Uterus (tissue), 2 donors: ENCODE results near the gene CCDC39.
"Not testable (repeated sequence)": the region's sequence is repeated elsewhere in the genome, so short reads cannot be mapped to it uniquely, and the experiment has no call there.

Experiments
- CTCF ChIP-seq, 4 experiments: fragments of 200-600 bp in 2 of 4; fragments of 450-650 bp in 2 of 4; sonication (generic) in 2 of 4; IDR thresholded peaks; one replicate each; pipeline ENCODE4 v1.5.1; 2016 to 2019; ENCODE audit warnings: antibody characterized with exemption in 4 of 4, mild to moderate bottlenecking in 2 of 4, moderate library complexity in 1 of 4
- POLR2A ChIP-seq, 2 donors: fragments of 450-650 bp; IDR thresholded peaks; one replicate each; pipeline ENCODE4 v1.6.1; 2016; ENCODE audit warnings: antibody characterized with exemption in 2 of 2, mild to moderate bottlenecking in 1 of 2, moderate library complexity in 1 of 2

DNA sequence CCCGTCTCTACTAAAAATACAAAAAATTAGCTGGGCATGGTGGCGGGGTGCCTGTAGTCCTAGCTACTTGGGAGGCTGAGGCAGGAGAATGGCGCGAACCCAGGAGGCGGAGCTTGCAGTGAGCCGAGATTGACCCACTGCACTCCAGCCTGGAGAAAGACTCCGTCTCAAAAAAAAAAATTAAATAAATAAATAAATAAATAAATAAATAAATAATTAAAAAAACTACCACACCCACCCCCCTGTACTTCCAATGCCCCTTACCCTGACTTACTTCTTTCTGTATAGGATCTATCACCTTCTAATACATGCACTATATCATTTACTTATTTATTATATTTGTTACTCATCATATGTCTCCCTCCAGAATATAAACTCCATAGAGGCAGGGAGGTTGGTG lies 85.7 kb downstream of the CCDC39 start:
- not testable (repeated sequence) for TF ChIP-seq CTCF, POLR2A (IDR thresholded peaks at IDR 0.05)
